Body of pancreas (tissue), 4 donors: ENCODE data around the gene TADA2A. TPM values are rescaled to one million over a fixed set of nuclear protein-coding genes. Genes with fewer than 3 reads are reported as not detected.

Experiments used
- ATAC-seq: fragments of 150-250 bp; one replicate; pipeline ENCODE4 v1.9.1; 2016
- DNase-seq, 4 donors: peaks; one replicate each; pipeline ENCODE4 v3.0.0-alpha.2; 2019
- H3K27ac ChIP-seq, 4 donors: fragments of 200-600 bp; sonication (generic); 1 replicate in 3 of 4; 2 replicates in 1 of 4; pipeline versions ENCODE4 v1.5.1 to v1.6.1; 2016 to 2019; ENCODE audit warnings: mild to moderate bottlenecking in 1 of 4, mixed read lengths in 1 of 4, moderate library complexity in 1 of 4
- H3K27me3 ChIP-seq, 2 donors: fragments of 200-600 bp; sonication (generic); one replicate each; pipeline ENCODE4 v1.6.0; 2016; ENCODE audit warnings: mild to moderate bottlenecking in 1 of 2
- H3K36me3 ChIP-seq, 2 donors: fragments of 200-600 bp; sonication (generic); replicated peaks in 1 of 2; 2 replicates each; pipeline ENCODE4 v1.5.1; 2016; ENCODE audit warnings: low read depth in 2 of 2; ENCODE audit not compliant: insufficient read depth in 1 of 2
- H3K4me1 ChIP-seq: fragments of 200-600 bp; sonication (generic); one replicate; pipeline ENCODE4 v1.6.0; 2016
- H3K4me3 ChIP-seq, 2 donors: fragments of 200-600 bp; sonication (generic); 1 replicate in 1 of 2; 2 replicates in 1 of 2; pipeline ENCODE4 v1.5.1; 2016 to 2019
- H3K9me3 ChIP-seq, 3 donors: fragments of 200-600 bp; sonication (generic); 1 replicate in 2 of 3; 2 replicates in 1 of 3; pipeline ENCODE4 v1.5.1; 2016
- POLR2A ChIP-seq, 3 donors: fragments of 450-650 bp; IDR thresholded peaks; one replicate each; pipeline ENCODE4 v1.6.1; 2016; ENCODE audit warnings: antibody characterized with exemption in 3 of 3, mild to moderate bottlenecking in 2 of 3
- WGBS, 2 donors: methylation state at CpG; one replicate each; pipeline ENCODE4 v1.1.5; 2017; 5-methylcytosine and 5-hydroxymethylcytosine counted together
- intact Hi-C: fragments of 100-400 bp; cut with DNase I; formaldehyde crosslinking; loops from one replicate; pipeline ENCODE4 v1.15.1; 2023
- total RNA-seq, 2 donors: library from RNA; depleted of rRNA; stranded (reverse); fragments of >200 nt; gene quantifications; one replicate each; pipeline ENCODE4 v1.1.0, GENCODE V29; 2016
- TF ChIP-seq, protein P1 (sequence below), 7 experiments: fragments of 450-650 bp in 4 of 7; fragments of 200-600 bp in 3 of 7; sonication (generic) in 3 of 7; IDR thresholded peaks; one replicate each; pipeline ENCODE4 v1.5.1; 2016 to 2019; ENCODE audit warnings: antibody characterized with exemption in 7 of 7

TADA2A gene
- total RNA-seq, 2 donors from 2014 or later: 9.9 to 13.5 TPM

- no peaks in the 10 kb centered on the region for H3K9me3 ChIP-seq
- DNase-seq (no peak), ATAC-seq (no peak)
- no peak for TF ChIP-seq POLR2A (IDR thresholded peaks at IDR 0.05)
- TF ChIP-seq, protein P1, sequence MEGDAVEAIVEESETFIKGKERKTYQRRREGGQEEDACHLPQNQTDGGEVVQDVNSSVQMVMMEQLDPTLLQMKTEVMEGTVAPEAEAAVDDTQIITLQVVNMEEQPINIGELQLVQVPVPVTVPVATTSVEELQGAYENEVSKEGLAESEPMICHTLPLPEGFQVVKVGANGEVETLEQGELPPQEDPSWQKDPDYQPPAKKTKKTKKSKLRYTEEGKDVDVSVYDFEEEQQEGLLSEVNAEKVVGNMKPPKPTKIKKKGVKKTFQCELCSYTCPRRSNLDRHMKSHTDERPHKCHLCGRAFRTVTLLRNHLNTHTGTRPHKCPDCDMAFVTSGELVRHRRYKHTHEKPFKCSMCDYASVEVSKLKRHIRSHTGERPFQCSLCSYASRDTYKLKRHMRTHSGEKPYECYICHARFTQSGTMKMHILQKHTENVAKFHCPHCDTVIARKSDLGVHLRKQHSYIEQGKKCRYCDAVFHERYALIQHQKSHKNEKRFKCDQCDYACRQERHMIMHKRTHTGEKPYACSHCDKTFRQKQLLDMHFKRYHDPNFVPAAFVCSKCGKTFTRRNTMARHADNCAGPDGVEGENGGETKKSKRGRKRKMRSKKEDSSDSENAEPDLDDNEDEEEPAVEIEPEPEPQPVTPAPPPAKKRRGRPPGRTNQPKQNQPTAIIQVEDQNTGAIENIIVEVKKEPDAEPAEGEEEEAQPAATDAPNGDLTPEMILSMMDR (IDR thresholded peaks at IDR 0.05): no peak
- H3K27me3 ChIP-seq: no peaks in the 10 kb centered on the region
- H3K36me3 ChIP-seq: no peaks in the 10 kb centered on the region
- intact Hi-C loops: no loop called here
- peak overlapping the region in 3 of 4 donors; percentile 17 to 49 (median 32) for H3K27ac ChIP-seq
- peaks cover 24% of the 10 kb centered on the region for H3K4me1 ChIP-seq
- no peak overlapping the region for H3K4me3 ChIP-seq
Measured at GRCh38 chr17:37500378-37500777, 93.7 kb downstream of the TADA2A start.

DNA sequence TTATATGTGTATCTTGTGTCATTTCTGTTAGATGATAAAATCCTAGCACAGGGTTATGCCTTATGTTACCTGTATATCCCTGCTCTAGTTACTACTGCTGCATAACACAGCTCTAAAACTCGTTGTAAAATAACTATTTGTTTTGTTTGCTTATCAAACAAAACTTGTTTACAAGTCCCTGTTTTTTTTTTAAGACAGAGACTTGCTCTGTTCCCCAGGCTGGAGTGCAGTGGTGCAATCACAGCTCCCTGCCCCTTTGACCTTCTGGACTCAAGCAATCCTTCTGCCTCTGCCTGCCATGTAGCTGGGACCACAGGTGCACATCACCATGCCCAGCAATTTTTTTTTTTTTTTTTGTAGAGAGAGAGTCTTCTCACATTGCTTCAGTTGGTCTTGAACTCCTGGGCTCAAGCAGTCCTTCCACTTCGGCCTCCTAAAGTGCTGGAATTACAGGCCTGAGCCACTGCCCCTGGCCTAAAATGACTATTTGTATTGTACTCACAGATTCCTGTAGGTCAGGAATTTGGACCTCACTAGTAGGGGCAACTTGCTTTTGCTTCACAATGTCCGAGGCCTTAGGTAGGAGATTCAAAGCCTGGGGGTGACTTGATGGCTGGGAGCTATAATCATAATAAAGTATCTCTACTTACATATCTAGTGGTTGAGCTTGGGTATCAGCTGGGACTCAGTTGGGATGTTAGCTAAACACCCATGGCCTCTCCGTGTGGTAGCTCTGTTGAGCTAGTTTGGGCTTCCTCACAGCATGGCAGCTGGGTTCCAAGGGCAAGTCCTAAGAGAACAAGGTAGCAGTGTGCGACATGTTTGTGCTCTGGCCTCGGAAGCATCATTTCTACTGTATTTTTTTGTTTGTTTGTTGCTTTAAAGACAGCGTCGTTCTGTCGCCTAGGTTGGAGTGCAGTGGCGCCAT is 95.6 kb downstream of the TADA2A start:
- Histone ChIP-seq H3K4me3 (no peak overlapping the region), H3K36me3 (no peaks in the 10 kb centered on the region), H3K4me1 (peaks cover 24% of the 10 kb centered on the region), H3K27me3 (no peaks in the 10 kb centered on the region), H3K27ac (peak overlapping the region in 1 of 4 donors; percentile 49), H3K9me3 (no peaks in the 10 kb centered on the region)
- WGBS, 2 donors: 77 to 87% methylated on average over 10 of the region's 10 CpGs
- ATAC-seq (no peak), DNase-seq (no peak)
- intact Hi-C loops: no loop called here
- TF ChIP-seq POLR2A (IDR thresholded peaks at IDR 0.05): no peak
- TF ChIP-seq, protein P1 (IDR thresholded peaks at IDR 0.05): no peak

GRCh38 chr17:37503148-37503547 is 96.5 kb downstream of the TADA2A start:
- Histone ChIP-seq H3K9me3 (no peaks in the 10 kb centered on the region), H3K4me1 (peaks cover 24% of the 10 kb centered on the region), H3K27ac (no peak overlapping the region), H3K4me3 (no peak overlapping the region), H3K36me3 (no peaks in the 10 kb centered on the region), H3K27me3 (no peaks in the 10 kb centered on the region)
- WGBS, 2 donors: 96 to 98% methylated on average over 4 to 6 of the region's 6 CpGs
- TF ChIP-seq POLR2A (IDR thresholded peaks at IDR 0.05): no peak
- TF ChIP-seq, protein P1 (IDR thresholded peaks at IDR 0.05): no peak
- intact Hi-C loops: no loop called here
- ATAC-seq: no peak
- DNase-seq: no peak

DNA sequence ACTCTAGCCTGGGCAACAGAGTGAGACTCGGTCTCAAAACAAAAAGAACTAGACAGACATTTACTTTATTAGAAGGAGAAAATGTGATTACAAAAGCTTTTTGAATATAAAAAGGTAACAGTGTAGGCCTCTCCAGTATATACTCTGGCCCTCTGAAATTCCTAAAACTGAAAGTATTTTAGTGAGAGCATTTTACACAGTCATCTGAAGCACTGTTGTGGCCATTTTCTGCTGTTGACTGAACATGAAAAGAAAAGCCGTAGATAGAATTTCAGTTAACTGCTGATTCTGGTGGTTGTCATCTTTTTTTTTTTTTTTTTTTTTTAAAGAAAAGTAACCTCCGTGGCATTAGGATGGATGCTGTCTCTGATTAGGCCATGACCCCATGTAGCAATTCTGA is 98.6 kb downstream of the TADA2A start:
- H3K27ac ChIP-seq: no peak overlapping the region

More for the DNA sequence above, 98.6 kb downstream of the TADA2A start:
- Histone ChIP-seq H3K36me3 (no peaks in the 10 kb centered on the region), H3K4me1 (peaks cover 22% of the 10 kb centered on the region), H3K9me3 (no peaks in the 10 kb centered on the region), H3K4me3 (no peak overlapping the region), H3K27me3 (no peaks in the 10 kb centered on the region)
- 91 to 94% methylated on average over 3 of the region's 3 CpGs for WGBS, 2 donors
- DNase-seq (no peak), ATAC-seq (no peak)
- TF ChIP-seq, protein P1 (IDR thresholded peaks at IDR 0.05): no peak
- no peak for TF ChIP-seq POLR2A (IDR thresholded peaks at IDR 0.05)
- intact Hi-C loops: no loop called here
